GM19372 (cell line): ENCODE data around the gene HNRNPM.

Experiments
- ATAC-seq: cut with Tn5 transposase; IDR thresholded peaks from one replicate; pipeline ENCODE4 v1.9.1; 2021; ENCODE audit warnings: mild to moderate bottlenecking, low read depth, moderate library complexity; ENCODE audit not compliant: unreplicated experiment

Gene HNRNPM

DNA sequence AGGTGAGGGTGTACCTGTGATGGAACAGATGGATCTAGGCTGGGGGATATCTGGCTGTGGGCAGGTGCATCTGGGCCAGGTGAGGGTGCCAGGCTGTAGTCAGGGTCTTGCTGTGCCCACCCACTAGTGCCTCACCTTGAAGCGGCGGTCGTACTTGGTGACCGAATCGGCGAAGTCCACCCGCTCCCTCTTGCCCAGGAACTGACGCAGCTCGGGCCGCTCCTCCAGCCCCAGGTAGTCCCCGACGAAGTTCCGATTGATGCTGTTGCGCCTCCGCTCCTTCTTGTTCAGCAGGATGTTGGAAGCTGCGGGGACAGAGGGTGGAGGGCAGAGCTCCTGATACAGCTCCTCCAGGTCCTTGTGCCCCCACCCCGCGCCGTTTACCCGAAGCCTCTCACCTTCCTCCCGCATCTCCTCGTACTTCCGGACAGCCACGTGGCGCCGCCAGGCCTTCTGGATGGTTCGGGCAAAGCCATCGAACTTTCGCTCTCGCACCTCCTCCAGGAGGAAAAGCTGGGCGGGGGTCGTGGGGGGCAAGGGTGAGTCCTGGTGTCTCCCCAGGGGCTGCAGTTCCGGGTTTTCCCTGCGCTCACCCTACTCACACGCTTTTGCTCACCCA is 85.4 kb downstream of the HNRNPM start:
- ATAC-seq, result no peak

DNA sequence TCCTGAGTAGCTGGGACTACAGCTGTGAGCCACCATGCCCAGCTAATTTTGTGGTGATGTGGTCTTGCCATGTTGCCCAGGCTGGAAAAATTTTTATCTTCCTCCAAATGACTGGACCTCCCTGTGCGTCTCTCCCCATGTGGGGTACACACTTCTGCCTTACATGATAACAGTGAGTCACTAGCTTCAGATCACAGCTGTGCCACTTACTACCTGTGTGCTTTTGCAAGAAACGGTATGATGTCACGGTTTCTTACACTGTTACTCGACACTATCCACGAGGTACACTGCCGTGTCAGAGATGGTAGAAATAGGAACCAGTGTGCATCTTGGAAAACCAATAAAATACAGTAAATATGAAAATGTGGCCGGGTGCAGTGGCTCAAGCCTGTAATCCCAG is 86.7 kb downstream of the HNRNPM start:
- no peak for ATAC-seq

DNA sequence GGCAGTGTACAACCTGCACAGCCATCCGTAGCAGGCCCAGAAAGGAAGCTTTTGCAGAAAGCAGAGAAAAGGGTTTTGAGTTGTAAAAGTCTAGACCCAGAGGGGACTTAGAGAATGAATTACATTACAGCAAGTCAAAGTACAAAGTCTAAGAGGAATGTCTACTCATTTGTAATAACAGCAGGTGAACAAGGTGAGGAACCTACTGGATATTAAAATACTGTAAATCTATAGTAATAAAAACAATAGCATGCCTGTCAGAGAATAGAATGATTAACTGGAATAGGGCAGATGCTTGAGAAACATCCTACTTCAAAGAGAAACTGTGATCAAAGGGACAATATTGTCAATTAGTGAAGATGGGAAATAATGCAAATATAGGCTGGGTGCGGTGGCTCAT is 87.5 kb downstream of the HNRNPM start:
- no peak for ATAC-seq

DNA sequence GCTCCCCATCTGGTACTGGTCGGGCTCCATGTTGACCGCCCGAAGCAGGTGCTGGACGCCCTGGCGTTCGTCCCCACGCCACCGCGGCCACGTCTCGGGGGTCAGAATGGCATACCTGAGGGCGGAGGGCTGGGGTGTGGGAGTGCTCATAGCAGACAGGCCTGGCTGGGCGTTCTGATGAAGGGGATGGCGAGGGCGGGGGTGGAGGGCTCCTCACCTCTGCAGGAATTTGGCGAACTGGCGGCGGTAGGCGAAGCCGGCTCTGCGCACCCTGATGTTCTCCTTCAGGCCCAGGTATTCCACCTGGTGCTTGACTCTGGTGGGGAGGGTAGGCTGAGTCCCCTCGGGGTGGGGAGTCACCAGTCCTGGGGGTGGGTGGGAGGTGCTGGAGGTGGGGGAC is 91.5 kb downstream of the HNRNPM start:
- no peak for ATAC-seq

DNA sequence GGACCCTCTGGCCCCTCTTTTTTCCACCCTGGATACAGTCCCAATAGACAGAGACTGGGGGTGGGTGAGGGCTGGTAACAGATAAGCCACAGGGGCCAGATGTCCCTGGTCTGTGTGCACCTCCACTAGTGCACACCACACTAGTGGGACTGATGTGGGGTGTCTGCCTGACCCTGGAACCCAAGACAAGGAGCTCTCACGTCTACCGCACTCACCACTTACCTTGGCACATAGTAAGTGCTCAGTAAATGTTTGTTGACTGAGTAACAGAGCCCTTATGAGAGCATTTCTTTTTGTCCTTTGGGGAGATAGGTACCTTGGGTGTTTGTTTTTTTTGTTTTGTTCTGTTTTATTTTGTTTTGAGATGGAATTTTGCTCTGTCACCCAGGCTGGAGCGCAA is 92.3 kb downstream of the HNRNPM start:
- no peak for ATAC-seq
